ENCODE data around the gene EOMES. TPM values are rescaled to one million over a fixed set of nuclear protein-coding genes. Genes with fewer than 3 reads are reported as not detected.

Gene EOMES
- total RNA-seq, 4 donors from 2014 or later, result 0.17 TPM; not detected in 3

- Histone ChIP-seq H3K27me3 (peaks cover 0 to 62% (median 46%) of the 10 kb centered on the region in 4 donors), H3K36me3 (no peaks in the 10 kb centered on the region), H3K27ac (replicated peaks in 1 of 4) (no peak overlapping the region), H3K4me3 (no peak overlapping the region), H3K9me3 (no peaks in the 10 kb centered on the region), H3K4me1 (peaks cover 13 to 37% (median 28%) of the 10 kb centered on the region in 4 donors)
- TF ChIP-seq CTCF (IDR thresholded peaks at IDR 0.05), result no peak
- TF ChIP-seq EP300 (IDR thresholded peaks at IDR 0.05), result no peak
- no peak for TF ChIP-seq POLR2AphosphoS5 (IDR thresholded peaks at IDR 0.05)
- TF ChIP-seq POLR2A (IDR thresholded peaks at IDR 0.05; ENCODE audit: low read depth), result no peak
- 3% methylated on average over 26 of the region's 31 CpGs for WGBS
- DNase-seq (ENCODE audit: extremely low spot score), result no peak
- intact Hi-C loops (cut with DNase I), result no loop called here
Measured at GRCh38 chr3:27730774-27731659, 8.9 kb upstream of the EOMES start.

DNA sequence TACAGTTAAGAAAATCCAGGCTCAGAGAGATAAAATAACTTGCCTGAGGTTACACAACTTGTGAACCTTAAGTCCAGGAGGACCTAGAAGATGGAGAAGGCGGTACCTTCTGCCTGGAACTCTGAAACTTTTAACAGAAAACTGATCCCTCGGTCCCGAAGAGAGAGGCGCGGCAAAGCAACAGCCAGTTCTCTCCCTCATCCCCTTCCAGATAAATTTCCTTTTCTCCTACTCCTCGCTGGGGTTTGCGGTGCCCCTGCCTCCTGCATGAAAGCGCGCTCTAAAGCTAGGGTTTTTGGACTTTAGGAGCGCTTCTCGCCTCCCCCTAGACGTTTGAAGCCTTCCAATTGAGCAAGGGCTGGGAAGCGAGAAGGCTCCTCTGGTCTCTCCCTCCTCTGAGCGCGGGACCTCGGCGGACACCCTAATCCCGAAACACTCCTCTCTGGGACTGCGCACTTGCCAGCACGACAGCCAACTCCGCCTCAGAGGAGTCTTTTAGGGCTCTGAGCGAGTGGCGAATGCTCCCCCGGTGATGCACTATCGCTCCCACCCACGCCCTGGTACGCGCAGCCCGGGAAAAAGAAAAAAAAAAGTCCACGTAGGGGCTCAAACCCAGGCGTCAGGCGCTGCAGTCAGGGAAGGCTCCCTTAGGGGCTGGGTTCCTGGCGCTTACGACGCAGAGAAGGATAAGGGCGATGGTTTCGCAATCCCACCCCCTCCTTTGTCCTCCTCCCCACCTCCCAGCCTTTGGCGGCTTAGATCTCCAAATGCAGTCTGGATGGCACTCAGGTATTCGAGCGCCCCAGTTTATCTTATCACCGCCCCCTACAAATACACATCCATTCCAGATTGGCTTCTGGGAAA lies 7.9 kb upstream of the EOMES start:
- Histone ChIP-seq H3K27ac (replicated peaks in 1 of 4) (no peak overlapping the region), H3K36me3 (no peaks in the 10 kb centered on the region), H3K9me3 (no peaks in the 10 kb centered on the region), H3K4me1 (peaks cover 13 to 37% (median 28%) of the 10 kb centered on the region in 4 donors), H3K27me3 (peaks cover 0 to 72% (median 56%) of the 10 kb centered on the region in 4 donors), H3K4me3 (peak overlapping the region; percentile 15 to 40 (median 26))
- 3% methylated on average over 35 of the region's 41 CpGs for WGBS
- no peak for TF ChIP-seq POLR2AphosphoS5 (IDR thresholded peaks at IDR 0.05)
- TF ChIP-seq POLR2A (IDR thresholded peaks at IDR 0.05; ENCODE audit: low read depth), result no peak
- intact Hi-C loops (cut with DNase I), result no loop called here
- no peak for DNase-seq (ENCODE audit: extremely low spot score)

DNA sequence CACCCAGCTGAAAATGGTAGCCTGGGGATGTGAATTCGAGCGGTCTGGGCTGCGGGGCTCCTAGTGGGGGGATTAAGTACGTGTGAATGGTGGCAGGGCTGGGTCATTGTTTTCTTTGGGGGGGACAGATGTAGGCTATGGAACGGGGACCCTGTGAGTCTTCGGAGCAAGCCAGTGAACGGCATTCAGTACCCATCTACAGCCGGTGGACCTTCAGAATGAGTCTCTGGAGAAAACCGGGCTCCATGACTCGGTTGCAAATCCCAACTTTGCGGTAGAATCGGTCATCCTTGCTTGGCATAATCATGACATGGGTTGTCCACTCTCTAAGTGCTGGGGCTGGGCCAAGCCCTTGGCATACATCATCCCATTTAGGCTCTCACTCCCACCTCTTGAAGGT lies 7.2 kb upstream of the EOMES start:
- Histone ChIP-seq H3K27ac (replicated peaks in 1 of 4) (no peak overlapping the region), H3K36me3 (no peaks in the 10 kb centered on the region), H3K4me1 (peaks cover 13 to 42% (median 30%) of the 10 kb centered on the region in 4 donors), H3K4me3 (peak overlapping the region in 2 of 4 donors; percentile 30 to 40), H3K27me3 (peaks cover 0 to 79% (median 63%) of the 10 kb centered on the region in 4 donors), H3K9me3 (no peaks in the 10 kb centered on the region)
- DNase-seq (ENCODE audit: extremely low spot score), result no peak
- intact Hi-C loops (cut with DNase I), result no loop called here
- no peak for TF ChIP-seq POLR2A (IDR thresholded peaks at IDR 0.05; ENCODE audit: low read depth)
- TF ChIP-seq POLR2AphosphoS5 (IDR thresholded peaks at IDR 0.05), result no peak
- TF ChIP-seq CTCF (IDR thresholded peaks at IDR 0.05), result no peak
- no peak for TF ChIP-seq EP300 (IDR thresholded peaks at IDR 0.05)
- WGBS, result 8% methylated on average over 10 of the region's 12 CpGs

GRCh38 chr3:27728195-27729087 lies 6.3 kb upstream of the EOMES start:
- 4% methylated on average over 26 of the region's 35 CpGs for WGBS
- Histone ChIP-seq H3K9me3 (no peaks in the 10 kb centered on the region), H3K27ac (replicated peaks in 1 of 4) (no peak overlapping the region), H3K4me1 (peaks cover 20 to 51% (median 38%) of the 10 kb centered on the region in 4 donors), H3K27me3 (peaks cover 0 to 87% (median 71%) of the 10 kb centered on the region in 4 donors), H3K36me3 (no peaks in the 10 kb centered on the region), H3K4me3 (peak overlapping the region in 3 of 4 donors; percentile 20 to 27 (median 22))
- TF ChIP-seq EP300 (IDR thresholded peaks at IDR 0.05), result no peak
- peak in 1 of 3 experiments; percentile 6 for TF ChIP-seq CTCF (IDR thresholded peaks at IDR 0.05)
- DNase-seq (ENCODE audit: extremely low spot score), result no peak
- intact Hi-C loops (cut with DNase I), result no loop called here

Data from esophagus muscularis mucosa (tissue), 4 donors.